ENCODE results near the gene SURF2. TPM values are rescaled to one million over a fixed set of nuclear protein-coding genes. Genes with fewer than 3 reads are reported as not detected.
A peak's percentile ranks its signal among the peaks of the same experiment; 100 is the strongest.

Gene SURF2
- total RNA-seq, 4 donors from 2014 or later = 16.1 to 36.4 (median 28.7) TPM

GRCh38 chr9:133355881-133356357 is 431 bp upstream of the SURF2 start:
- no peak for DNase-seq (ENCODE audit: extremely low spot score)
- H3K27me3 ChIP-seq = no peaks in the 10 kb centered on the region
- H3K4me3 ChIP-seq = peak overlapping the region; percentile 81 to 88 (median 85)
- H3K27ac ChIP-seq (replicated peaks in 1 of 4) = peak overlapping the region; percentile 67 to 90 (median 78)
- H3K9me3 ChIP-seq = no peaks in the 10 kb centered on the region
- peaks cover 25 to 59% (median 47%) of the 10 kb centered on the region in 4 donors for H3K36me3 ChIP-seq
- WGBS = 1% methylated on average over 18 of the region's 31 CpGs
- peaks cover 27 to 40% (median 36%) of the 10 kb centered on the region in 4 donors for H3K4me1 ChIP-seq
- peak in 1 of 3 experiments; percentile 8 for TF ChIP-seq CTCF (IDR thresholded peaks at IDR 0.05)
- TF ChIP-seq EP300 (IDR thresholded peaks at IDR 0.05) = no peak
- intact Hi-C loops (cut with DNase I) = no loop called here

- Histone ChIP-seq H3K4me1 (peaks cover 27 to 40% (median 36%) of the 10 kb centered on the region in 4 donors), H3K27me3 (no peaks in the 10 kb centered on the region), H3K36me3 (peaks cover 22 to 59% (median 47%) of the 10 kb centered on the region in 4 donors), H3K27ac (replicated peaks in 1 of 4) (no peak overlapping the region), H3K4me3 (peak overlapping the region in 1 of 4 donors; percentile 86), H3K9me3 (no peaks in the 10 kb centered on the region)
- no peak for TF ChIP-seq POLR2A (IDR thresholded peaks at IDR 0.05; ENCODE audit: low read depth)
- TF ChIP-seq EP300 (IDR thresholded peaks at IDR 0.05) = no peak
- no peak for TF ChIP-seq CTCF (IDR thresholded peaks at IDR 0.05)
- no peak for TF ChIP-seq POLR2AphosphoS5 (IDR thresholded peaks at IDR 0.05)
- 88% methylated on average over 10 of the region's 14 CpGs for WGBS
- DNase-seq (ENCODE audit: extremely low spot score) = no peak
- intact Hi-C loops (cut with DNase I) = no loop called here
These were observed 1.3 kb downstream of the SURF2 start for GRCh38 chr9:133357656-133358055.

GRCh38 chr9:133359399-133360175 is 3.2 kb downstream of the SURF2 start:
- Histone ChIP-seq H3K36me3 (peaks cover 40 to 60% (median 53%) of the 10 kb centered on the region in 4 donors), H3K4me1 (peaks cover 25 to 35% (median 31%) of the 10 kb centered on the region in 4 donors), H3K9me3 (no peaks in the 10 kb centered on the region), H3K27me3 (no peaks in the 10 kb centered on the region), H3K4me3 (no peak overlapping the region), H3K27ac (replicated peaks in 1 of 4) (peak overlapping the region in 2 of 4 donors; percentile 6 to 7)
- TF ChIP-seq CTCF (IDR thresholded peaks at IDR 0.05) = no peak
- no peak for TF ChIP-seq EP300 (IDR thresholded peaks at IDR 0.05)
- no peak for TF ChIP-seq POLR2AphosphoS5 (IDR thresholded peaks at IDR 0.05)
- no peak for TF ChIP-seq POLR2A (IDR thresholded peaks at IDR 0.05; ENCODE audit: low read depth)
- no peak for DNase-seq (ENCODE audit: extremely low spot score)
- intact Hi-C loops (cut with DNase I) = no loop called here
- 62% methylated on average over 12 of the region's 20 CpGs for WGBS

GRCh38 chr9:133360400-133361393 is 4.3 kb downstream of the SURF2 start:
- intact Hi-C loops (cut with DNase I) = no loop called here
- H3K27ac ChIP-seq (replicated peaks in 1 of 4) = no peak overlapping the region
- no peaks in the 10 kb centered on the region for H3K27me3 ChIP-seq
- 80% methylated on average over 20 of the region's 21 CpGs for WGBS
- H3K4me3 ChIP-seq = no peak overlapping the region
- no peak for DNase-seq (ENCODE audit: extremely low spot score)
- peaks cover 47 to 71% (median 64%) of the 10 kb centered on the region in 4 donors for H3K36me3 ChIP-seq
- H3K9me3 ChIP-seq = no peaks in the 10 kb centered on the region
- peak in 1 of 2 donors; percentile 8 for TF ChIP-seq POLR2AphosphoS5 (IDR thresholded peaks at IDR 0.05)
- TF ChIP-seq POLR2A (IDR thresholded peaks at IDR 0.05; ENCODE audit: low read depth) = no peak
- H3K4me1 ChIP-seq = peaks cover 14 to 24% (median 20%) of the 10 kb centered on the region in 4 donors
